WTC11 (cell line): ENCODE measurements around the gene LAT. TPM values are rescaled to one million over a fixed set of nuclear protein-coding genes. Genes with fewer than 3 reads are reported as not detected.

Experiments
- ATAC-seq: fragments of 200-7000 bp; cut with Tn5 transposase; 2 replicates; pipeline ENCODE4 v1.10.0; 2021; ENCODE audit warnings: mild to moderate bottlenecking, moderate library complexity
- CTCF ChIA-PET: fragments of 300-600 bp; sonication (Branson Sonifier 250); formaldehyde crosslinking; loops from one replicate; lab custom pipeline; 2021; ENCODE audit warnings: antibody characterized with exemption; lab: Charles Lee
- POLR2A ChIA-PET: fragments of 350-600 bp; sonication (Branson Sonifier 250); formaldehyde crosslinking; loops from one replicate; lab custom pipeline; 2021; ENCODE audit warnings: antibody characterized with exemption; lab: Charles Lee
- DNase-seq: peaks from one replicate; pipeline ENCODE4 v3.0.0; 2021; ENCODE audit warnings: low spot score
- H3K27ac Mint-ChIP-seq: 2 replicates; pipeline ENCODE4 v1.8.0; 2021; ENCODE audit warnings: mixed read lengths
- H3K27me3 Mint-ChIP-seq: 2 replicates; pipeline ENCODE4 v1.8.0; 2021; ENCODE audit warnings: low read depth, mild to moderate bottlenecking, moderate library complexity, mixed read lengths
- H3K36me3 Mint-ChIP-seq: 2 replicates; pipeline ENCODE4 v1.8.0; 2021; ENCODE audit warnings: mixed read lengths
- H3K4me1 Mint-ChIP-seq: 2 replicates; pipeline ENCODE4 v1.8.0; 2022; ENCODE audit warnings: mixed read lengths
- H3K4me3 Mint-ChIP-seq: 2 replicates; pipeline ENCODE4 v1.8.0; 2021; ENCODE audit warnings: mild to moderate bottlenecking, moderate library complexity, mixed read lengths
- H3K9me3 Mint-ChIP-seq: 2 replicates; pipeline ENCODE4 v1.8.0; 2021; ENCODE audit warnings: mixed read lengths
- ARID4B ChIP-seq: sonication (generic); formaldehyde crosslinking; IDR thresholded peaks from 2 replicates; pipeline ENCODE4 v1.8.0; 2023; ENCODE audit warnings: missing genetic modification reagents, mild to moderate bottlenecking, borderline replicate concordance
- ERG ChIP-seq: fragments of 250-450 bp; sonication (Bioruptor Pico); IDR thresholded peaks from 2 replicates; pipeline ENCODE4 v1.8.0; 2021; ENCODE audit warnings: mild to moderate bottlenecking
- ETV6 ChIP-seq: sonication (generic); formaldehyde crosslinking; IDR thresholded peaks from 2 replicates; pipeline ENCODE4 v1.8.1; 2022; ENCODE audit warnings: mild to moderate bottlenecking, missing genetic modification reagents
- FOXK1 ChIP-seq: sonication (generic); formaldehyde crosslinking; IDR thresholded peaks from 2 replicates; pipeline ENCODE4 v1.8.0; 2022; ENCODE audit warnings: mild to moderate bottlenecking, moderate library complexity, missing genetic modification reagents
- FOXP1 ChIP-seq: sonication (generic); formaldehyde crosslinking; IDR thresholded peaks from 2 replicates; pipeline ENCODE4 v1.8.0; 2022; ENCODE audit warnings: missing genetic modification reagents, mild to moderate bottlenecking, moderate library complexity, borderline replicate concordance
- HMGXB4 ChIP-seq: sonication (generic); formaldehyde crosslinking; IDR thresholded peaks from 2 replicates; pipeline ENCODE4 v1.8.1; 2023; ENCODE audit warnings: mild to moderate bottlenecking, moderate library complexity, missing genetic modification reagents
- JUN ChIP-seq: sonication (generic); formaldehyde crosslinking; IDR thresholded peaks from 2 replicates; pipeline ENCODE4 v1.8.0; 2023; ENCODE audit warnings: mild to moderate bottlenecking, missing genetic modification reagents
- NFE2L1 ChIP-seq: sonication (generic); formaldehyde crosslinking; IDR thresholded peaks from 2 replicates; pipeline ENCODE4 v1.8.1; 2023; ENCODE audit warnings: missing genetic modification reagents
- NR3C1 ChIP-seq: sonication (generic); formaldehyde crosslinking; conservative IDR thresholded peaks from 2 replicates; pipeline ENCODE4 v1.8.1; 2023; ENCODE audit warnings: low read depth, mild to moderate bottlenecking, missing genetic modification reagents
- SP1 ChIP-seq: sonication (generic); formaldehyde crosslinking; conservative IDR thresholded peaks from 2 replicates; pipeline ENCODE4 v1.8.1; 2022; ENCODE audit warnings: missing genetic modification reagents
- TEAD1 ChIP-seq: sonication (generic); formaldehyde crosslinking; IDR thresholded peaks from 2 replicates; pipeline ENCODE4 v1.8.0; 2022; ENCODE audit warnings: mild to moderate bottlenecking, missing genetic modification reagents
- TP53 ChIP-seq: sonication (generic); formaldehyde crosslinking; IDR thresholded peaks from 2 replicates; pipeline ENCODE4 v1.8.1; 2023; ENCODE audit warnings: mild to moderate bottlenecking, missing genetic modification reagents
- ZNF121 ChIP-seq: sonication (generic); formaldehyde crosslinking; IDR thresholded peaks from 2 replicates; pipeline ENCODE4 v1.8.0; 2023; ENCODE audit warnings: missing genetic modification reagents
- ZNF396 ChIP-seq: fragments of 250-450 bp; sonication (Bioruptor Pico); IDR thresholded peaks from 2 replicates; pipeline ENCODE4 v1.8.0; 2021; ENCODE audit warnings: mild to moderate bottlenecking, moderate library complexity, borderline replicate concordance
- ZNF416 ChIP-seq: fragments of 250-450 bp; sonication (Bioruptor Pico); IDR thresholded peaks from 2 replicates; pipeline ENCODE4 v1.9.0; 2021; ENCODE audit warnings: mild to moderate bottlenecking, inconsistent platforms
- total RNA-seq: library from RNA; stranded (reverse); gene quantifications from 3 replicates; pipeline ENCODE4 v1.2.3, GENCODE V29; 2021
- TF ChIP-seq, protein P1 (sequence below): sonication (generic); formaldehyde crosslinking; conservative IDR thresholded peaks from 2 replicates; pipeline ENCODE4 v1.8.1; 2023; ENCODE audit warnings: mild to moderate bottlenecking, low read depth, missing genetic modification reagents, moderate library complexity
- TF ChIP-seq, protein P2 (sequence below): sonication (generic); formaldehyde crosslinking; IDR thresholded peaks from 2 replicates; pipeline ENCODE4 v1.8.1; 2023; ENCODE audit warnings: mild to moderate bottlenecking, missing genetic modification reagents
- TF ChIP-seq, protein P3 (sequence below): fragments of 250-450 bp; sonication (Bioruptor Pico); IDR thresholded peaks from 2 replicates; pipeline ENCODE4 v2.1.2; 2022; ENCODE audit warnings: mild to moderate bottlenecking, moderate library complexity

LAT gene
- total RNA-seq, 1 experiment from 2014 or later: 5.6 TPM

DNA sequence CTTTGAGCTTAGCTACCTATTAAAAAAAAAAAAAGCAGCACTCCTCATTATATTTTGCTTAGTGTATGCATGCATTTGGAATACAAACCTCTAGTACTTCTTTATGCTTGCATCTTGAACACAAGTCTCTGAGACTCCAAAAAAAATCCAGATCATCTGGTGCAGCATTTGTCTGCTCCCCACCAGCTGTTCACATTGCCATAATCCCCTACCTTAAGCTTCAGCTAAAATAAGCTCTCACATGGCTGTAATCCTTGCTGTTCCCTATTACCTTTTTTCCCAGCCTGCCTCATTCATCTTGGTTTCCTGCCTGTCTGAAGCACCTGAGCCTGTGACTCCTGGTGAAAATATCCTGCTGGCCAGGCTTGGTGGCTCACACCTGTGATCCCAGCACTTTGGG is 41.6 kb upstream of the LAT start:
- H3K27me3 Mint-ChIP-seq: peaks cover 6% of the 10 kb centered on the region
- H3K9me3 Mint-ChIP-seq: no peaks in the 10 kb centered on the region
- H3K27ac Mint-ChIP-seq: no peak overlapping the region
- H3K36me3 Mint-ChIP-seq: no peaks in the 10 kb centered on the region
- POLR2A ChIA-PET: no interaction called here
- ATAC-seq (no peak), DNase-seq (no peak)
- TF ChIP-seq, protein P1, sequence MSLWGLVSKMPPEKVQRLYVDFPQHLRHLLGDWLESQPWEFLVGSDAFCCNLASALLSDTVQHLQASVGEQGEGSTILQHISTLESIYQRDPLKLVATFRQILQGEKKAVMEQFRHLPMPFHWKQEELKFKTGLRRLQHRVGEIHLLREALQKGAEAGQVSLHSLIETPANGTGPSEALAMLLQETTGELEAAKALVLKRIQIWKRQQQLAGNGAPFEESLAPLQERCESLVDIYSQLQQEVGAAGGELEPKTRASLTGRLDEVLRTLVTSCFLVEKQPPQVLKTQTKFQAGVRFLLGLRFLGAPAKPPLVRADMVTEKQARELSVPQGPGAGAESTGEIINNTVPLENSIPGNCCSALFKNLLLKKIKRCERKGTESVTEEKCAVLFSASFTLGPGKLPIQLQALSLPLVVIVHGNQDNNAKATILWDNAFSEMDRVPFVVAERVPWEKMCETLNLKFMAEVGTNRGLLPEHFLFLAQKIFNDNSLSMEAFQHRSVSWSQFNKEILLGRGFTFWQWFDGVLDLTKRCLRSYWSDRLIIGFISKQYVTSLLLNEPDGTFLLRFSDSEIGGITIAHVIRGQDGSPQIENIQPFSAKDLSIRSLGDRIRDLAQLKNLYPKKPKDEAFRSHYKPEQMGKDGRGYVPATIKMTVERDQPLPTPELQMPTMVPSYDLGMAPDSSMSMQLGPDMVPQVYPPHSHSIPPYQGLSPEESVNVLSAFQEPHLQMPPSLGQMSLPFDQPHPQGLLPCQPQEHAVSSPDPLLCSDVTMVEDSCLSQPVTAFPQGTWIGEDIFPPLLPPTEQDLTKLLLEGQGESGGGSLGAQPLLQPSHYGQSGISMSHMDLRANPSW (CRISPR knock-in tag): no peak
- TF ChIP-seq, protein P2, sequence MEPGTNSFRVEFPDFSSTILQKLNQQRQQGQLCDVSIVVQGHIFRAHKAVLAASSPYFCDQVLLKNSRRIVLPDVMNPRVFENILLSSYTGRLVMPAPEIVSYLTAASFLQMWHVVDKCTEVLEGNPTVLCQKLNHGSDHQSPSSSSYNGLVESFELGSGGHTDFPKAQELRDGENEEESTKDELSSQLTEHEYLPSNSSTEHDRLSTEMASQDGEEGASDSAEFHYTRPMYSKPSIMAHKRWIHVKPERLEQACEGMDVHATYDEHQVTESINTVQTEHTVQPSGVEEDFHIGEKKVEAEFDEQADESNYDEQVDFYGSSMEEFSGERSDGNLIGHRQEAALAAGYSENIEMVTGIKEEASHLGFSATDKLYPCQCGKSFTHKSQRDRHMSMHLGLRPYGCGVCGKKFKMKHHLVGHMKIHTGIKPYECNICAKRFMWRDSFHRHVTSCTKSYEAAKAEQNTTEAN (CRISPR knock-in tag): no peak
- TF ChIP-seq SP1: no peak
- TF ChIP-seq ZNF416: no peak
- no peak for TF ChIP-seq ERG
- TF ChIP-seq ZNF396: no peak
- TF ChIP-seq HMGXB4: no peak
- no peak for TF ChIP-seq FOXP1 (CRISPR knock-in tag)
- CTCF ChIA-PET: interaction anchor here (0.5 kb wide), 1 partner anchor 83 kb away, joined by 3 read pairs; no protein-coding TSS in a partner anchor
- peaks cover 8% of the 10 kb centered on the region for H3K4me1 Mint-ChIP-seq
- no peak overlapping the region for H3K4me3 Mint-ChIP-seq

DNA sequence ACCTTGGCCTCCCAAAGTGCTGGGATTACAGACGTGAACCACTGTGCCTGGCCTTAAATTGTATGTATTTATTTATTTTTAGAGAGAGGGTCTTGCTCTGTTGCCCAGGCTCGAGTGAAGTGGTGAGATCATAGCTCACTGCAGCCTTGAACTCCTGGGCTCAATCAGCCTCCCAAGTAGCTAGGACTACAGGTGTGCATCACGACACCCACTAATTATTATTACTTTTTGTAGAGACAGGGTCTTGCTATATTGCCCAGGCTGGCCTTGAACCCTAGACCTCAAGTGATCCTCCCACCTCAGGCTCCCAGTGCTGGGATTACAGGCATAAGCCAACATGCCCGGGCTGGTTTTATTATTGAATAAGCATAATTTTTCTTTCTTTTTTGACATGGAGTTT is 38.2 kb upstream of the LAT start:
- ChIA-PET CTCF (interaction anchor here (3.0 kb wide), 1 partner anchor 10 kb away, joined by 37 read pairs; no protein-coding TSS in a partner anchor), POLR2A (no interaction called here)
- Mint-ChIP-seq H3K4me1 (peaks cover 11% of the 10 kb centered on the region), H3K4me3 (no peak overlapping the region), H3K9me3 (no peaks in the 10 kb centered on the region), H3K27ac (no peak overlapping the region), H3K36me3 (peaks cover 3% of the 10 kb centered on the region; the same call in 1 of the 2 replicates), H3K27me3 (peaks cover 2% of the 10 kb centered on the region; the same call in 1 of the 2 replicates)
- DNase-seq (no peak), ATAC-seq (no peak)
- peak; percentile 92 for TF ChIP-seq ZNF121
- TF ChIP-seq TP53: no peak
- no peak for TF ChIP-seq JUN (CRISPR knock-in tag)
- TF ChIP-seq TEAD1 (CRISPR knock-in tag): no peak

- H3K4me3 Mint-ChIP-seq: peak within 1 kb of the TSS; percentile 94
- ATAC-seq (peak; percentile 98), DNase-seq (peak; percentile 99)
- H3K27me3 Mint-ChIP-seq: peaks cover 2% of the 10 kb centered on the region; the same call in 1 of the 2 replicates
- peaks cover 38% of the 10 kb centered on the region for H3K36me3 Mint-ChIP-seq
- H3K9me3 Mint-ChIP-seq: no peaks in the 10 kb centered on the region
- H3K27ac Mint-ChIP-seq: peak within 1 kb of the TSS; percentile 96
- ChIA-PET POLR2A (interaction anchor here (1.0 kb wide), 1 partner anchor 88 kb away, joined by 3 read pairs; no protein-coding TSS in a partner anchor), CTCF (interaction anchor here (0.6 to 2.3 kb wide), 12 partner anchors 10 to 907 kb away, joined by 3 to 12 read pairs (median 4); partner anchors contain the start of genes SPNS1 and TUFM)
- H3K4me1 Mint-ChIP-seq: peaks cover 12% of the 10 kb centered on the region
- TF ChIP-seq FOXK1 (CRISPR knock-in tag) (peak; percentile 53; the same call in 1 of the 2 replicates), ARID4B (peak; percentile 20; the same call in 1 of the 2 replicates), NR3C1 (CRISPR knock-in tag) (no peak), TP53 (0 out of 2 replicates have a peak, but pooled peaks have one; percentile 42), ETV6 (CRISPR knock-in tag) (peak; percentile 61; the same call in 1 of the 2 replicates), NFE2L1 (CRISPR knock-in tag) (peak; percentile 37; the same call in 1 of the 2 replicates)
- TF ChIP-seq, protein P3, sequence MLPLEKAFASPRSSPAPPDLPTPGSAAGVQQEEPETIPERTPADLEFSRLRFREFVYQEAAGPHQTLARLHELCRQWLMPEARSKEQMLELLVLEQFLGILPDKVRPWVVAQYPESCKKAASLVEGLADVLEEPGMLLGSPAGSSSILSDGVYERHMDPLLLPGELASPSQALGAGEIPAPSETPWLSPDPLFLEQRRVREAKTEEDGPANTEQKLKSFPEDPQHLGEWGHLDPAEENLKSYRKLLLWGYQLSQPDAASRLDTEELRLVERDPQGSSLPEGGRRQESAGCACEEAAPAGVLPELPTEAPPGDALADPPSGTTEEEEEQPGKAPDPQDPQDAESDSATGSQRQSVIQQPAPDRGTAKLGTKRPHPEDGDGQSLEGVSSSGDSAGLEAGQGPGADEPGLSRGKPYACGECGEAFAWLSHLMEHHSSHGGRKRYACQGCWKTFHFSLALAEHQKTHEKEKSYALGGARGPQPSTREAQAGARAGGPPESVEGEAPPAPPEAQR (CRISPR knock-in tag): no peak
Observed at GRCh38 chr16:28950648-28951409, 34.0 kb upstream of the LAT start, which contains the start of gene NFATC2IP. NFATC2IP (plus strand) TSS chr16:28950937; CDS start chr16:28951012, 75 bp downstream.
